Lower leg skin (tissue), 4 donors: Measurements from ENCODE around the gene GAS6. TPM values are rescaled to one million over a fixed set of nuclear protein-coding genes. Genes with fewer than 3 reads are reported as not detected.

Experiments used
- DNase-seq, 2 donors: peaks; one replicate each; pipeline ENCODE4 v3.0.0-alpha.2; 2019; ENCODE audit warnings: low spot score in 2 of 2
- H3K4me3 ChIP-seq: fragments of 200-600 bp; sonication (generic); 2 replicates; pipeline ENCODE4 v1.5.1; 2017; ENCODE audit warnings: mild to moderate bottlenecking, low read depth; ENCODE audit not compliant: poor library complexity, severe bottlenecking
- CTCF ChIP-seq, 3 donors: fragments of 450-650 bp; IDR thresholded peaks; one replicate each; pipeline ENCODE4 v1.5.1; 2016; ENCODE audit warnings: antibody characterized with exemption in 3 of 3, mild to moderate bottlenecking in 3 of 3, moderate library complexity in 2 of 3
- POLR2A ChIP-seq, 2 donors: fragments of 450-650 bp; IDR thresholded peaks; one replicate each; pipeline ENCODE4 v1.6.1; 2016 to 2017; ENCODE audit warnings: antibody characterized with exemption in 2 of 2, mild to moderate bottlenecking in 1 of 2, moderate library complexity in 1 of 2
- WGBS, 2 donors: methylation state at CpG; one replicate each; pipeline ENCODE4 v1.1.5; 2018; 5-methylcytosine and 5-hydroxymethylcytosine counted together
- intact Hi-C: fragments of 100-400 bp; cut with DNase I; formaldehyde crosslinking; loops from one replicate; pipeline ENCODE4 v1.15.0; 2023; ENCODE audit warnings: low total_unique reads
- total RNA-seq, 4 donors: library from RNA; depleted of rRNA; stranded (reverse); fragments of >200 nt; gene quantifications; one replicate each; pipeline ENCODE4 v1.1.0, GENCODE V29; 2016

Gene GAS6
- total RNA-seq, 4 donors from 2014 or later, result 176 to 307 (median 213) TPM

GRCh38 chr13:113860665-113861432, 3.0 kb downstream of the GAS6 start:
- 45 to 60% methylated on average over 14 to 15 of the region's 15 CpGs for WGBS, 2 donors
- TF ChIP-seq POLR2A (IDR thresholded peaks at IDR 0.05) (no peak), CTCF (IDR thresholded peaks at IDR 0.05) (no peak)
- intact Hi-C loops, result no loop called here
- DNase-seq, result peak in 1 of 2 donors; percentile 85
- no peak overlapping the region for H3K4me3 ChIP-seq

GRCh38 chr13:113860051-113860664, 3.7 kb downstream of the GAS6 start:
- intact Hi-C loops, result no loop called here
- H3K4me3 ChIP-seq, result no peak overlapping the region
- DNase-seq, result peak in 1 of 2 donors; percentile 73
- 64 to 69% methylated on average over 12 of the region's 12 CpGs for WGBS, 2 donors
- TF ChIP-seq CTCF (IDR thresholded peaks at IDR 0.05), result no peak

GRCh38 chr13:113859311-113860050, 4.4 kb downstream of the GAS6 start:
- DNase-seq, result peak in 1 of 2 donors; percentile 62
- intact Hi-C loops, result no loop called here
- TF ChIP-seq POLR2A (IDR thresholded peaks at IDR 0.05) (no peak), CTCF (IDR thresholded peaks at IDR 0.05) (peak in 1 of 3 donors; percentile 14)
- no peak overlapping the region for H3K4me3 ChIP-seq
- 90 to 95% methylated on average over 4 of the region's 4 CpGs for WGBS, 2 donors

- WGBS, 2 donors, result 47 to 53% methylated on average over 14 to 20 of the region's 20 CpGs
- intact Hi-C loops, result no loop called here
These were observed 6.2 kb downstream of the GAS6 start for GRCh38 chr13:113857531-113858195.

GRCh38 chr13:113856716-113857065, 7.2 kb downstream of the GAS6 start:
- peak in 1 of 2 donors; percentile 83 for DNase-seq
- TF ChIP-seq POLR2A (IDR thresholded peaks at IDR 0.05) (no peak), CTCF (IDR thresholded peaks at IDR 0.05) (no peak)
- 40 to 41% methylated on average over 9 of the region's 9 CpGs for WGBS, 2 donors
- intact Hi-C loops, result no loop called here
- H3K4me3 ChIP-seq, result no peak overlapping the region

More at GRCh38 chr13:113857531-113858195, 6.2 kb downstream of the GAS6 start:
- H3K4me3 ChIP-seq, result no peak overlapping the region
- no peak for TF ChIP-seq POLR2A (IDR thresholded peaks at IDR 0.05)
- DNase-seq, result peak; percentile 1 to 75
